ENCODE results near the gene PIGH. TPM values are rescaled to one million over a fixed set of nuclear protein-coding genes. Genes with fewer than 3 reads are reported as not detected.

The PIGH gene
- total RNA-seq, 4 donors from 2014 or later = 20.5 to 31.9 (median 27.7) TPM

GRCh38 chr14:67579636-67580035, 20.4 kb downstream of the PIGH start:
- no peak for ATAC-seq
- no CpG with 5 or more reads among the region's 7 CpGs for WGBS, 2 donors (ENCODE audit: low coverage in 1 of 2)
- TF ChIP-seq POLR2AphosphoS5 (IDR thresholded peaks at IDR 0.05) (no peak), CTCF (IDR thresholded peaks at IDR 0.05) (no peak), POLR2A (IDR thresholded peaks at IDR 0.05) (no peak), EP300 (IDR thresholded peaks at IDR 0.05) (no peak)
- H3K9me3 ChIP-seq = no peaks in the 10 kb centered on the region
- no peak overlapping the region for H3K4me3 ChIP-seq
- H3K4me1 ChIP-seq = no peaks in the 10 kb centered on the region
- no peak overlapping the region for H3K27ac ChIP-seq
- no peaks in the 10 kb centered on the region for H3K27me3 ChIP-seq
- H3K36me3 ChIP-seq = peaks cover 0 to 71% of the 10 kb centered on the region in 2 donors

GRCh38 chr14:67579040-67579439, 21.0 kb downstream of the PIGH start:
- 89% methylated on average over 11 of the region's 15 CpGs; no CpG with 5 or more reads in 1 of the 2 donors for WGBS, 2 donors (ENCODE audit: low coverage in 1 of 2)
- Histone ChIP-seq H3K4me1 (no peaks in the 10 kb centered on the region), H3K36me3 (peaks cover 0 to 76% of the 10 kb centered on the region in 2 donors), H3K9me3 (no peaks in the 10 kb centered on the region), H3K4me3 (no peak overlapping the region), H3K27me3 (no peaks in the 10 kb centered on the region), H3K27ac (no peak overlapping the region)
- no peak for ATAC-seq
- TF ChIP-seq POLR2AphosphoS5 (IDR thresholded peaks at IDR 0.05) = no peak
- no peak for TF ChIP-seq POLR2A (IDR thresholded peaks at IDR 0.05)

- Histone ChIP-seq H3K27ac (no peak overlapping the region), H3K9me3 (no peaks in the 10 kb centered on the region), H3K4me3 (no peak overlapping the region), H3K36me3 (peaks cover 0 to 70% of the 10 kb centered on the region in 2 donors), H3K4me1 (no peaks in the 10 kb centered on the region), H3K27me3 (no peaks in the 10 kb centered on the region)
- no peak for TF ChIP-seq CTCF (IDR thresholded peaks at IDR 0.05)
- TF ChIP-seq EP300 (IDR thresholded peaks at IDR 0.05) = no peak
- 50 to 75% methylated on average over 1 to 2 of the region's 16 CpGs for WGBS, 2 donors (ENCODE audit: low coverage in 1 of 2)
- no peak for ATAC-seq
These were observed 21.9 kb downstream of the PIGH start for GRCh38 chr14:67577909-67578749.

- TF ChIP-seq POLR2AphosphoS5 (IDR thresholded peaks at IDR 0.05) (no peak), EP300 (IDR thresholded peaks at IDR 0.05) (no peak), CTCF (IDR thresholded peaks at IDR 0.05) (no peak), POLR2A (IDR thresholded peaks at IDR 0.05) (no peak)
- WGBS, 2 donors (ENCODE audit: low coverage in 1 of 2) = 78 to 83% methylated on average over 6 to 9 of the region's 13 CpGs
- Histone ChIP-seq H3K9me3 (no peaks in the 10 kb centered on the region), H3K4me1 (no peaks in the 10 kb centered on the region), H3K27me3 (no peaks in the 10 kb centered on the region), H3K36me3 (peaks cover 0 to 65% of the 10 kb centered on the region in 2 donors), H3K27ac (no peak overlapping the region), H3K4me3 (no peak overlapping the region)
- no peak for ATAC-seq
These were observed 22.8 kb downstream of the PIGH start for GRCh38 chr14:67577181-67577808.

- no peaks in the 10 kb centered on the region for H3K27me3 ChIP-seq
- H3K27ac ChIP-seq = no peak overlapping the region
- H3K36me3 ChIP-seq = peaks cover 0 to 56% of the 10 kb centered on the region in 2 donors
- no peaks in the 10 kb centered on the region for H3K4me1 ChIP-seq
- H3K4me3 ChIP-seq = no peak overlapping the region
- ATAC-seq = no peak
- TF ChIP-seq EP300 (IDR thresholded peaks at IDR 0.05) (no peak), POLR2A (IDR thresholded peaks at IDR 0.05) (no peak), CTCF (IDR thresholded peaks at IDR 0.05) (no peak), POLR2AphosphoS5 (IDR thresholded peaks at IDR 0.05) (no peak)
- 40 to 96% methylated on average over 1 to 6 of the region's 7 CpGs for WGBS, 2 donors (ENCODE audit: low coverage in 1 of 2)
- H3K9me3 ChIP-seq = no peaks in the 10 kb centered on the region
These were observed 23.7 kb downstream of the PIGH start for GRCh38 chr14:67576216-67576955.
